ENCODE results near the gene YBEY. TPM values are rescaled to one million over a fixed set of nuclear protein-coding genes. Genes with fewer than 3 reads are reported as not detected.

Gene YBEY
- total and polyA plus RNA-seq, 2 donors (not counting 3 experiments of a cell fraction or from before 2014, with no cell fraction given): 6.1 to 15.3 TPM

GRCh38 chr21:46329796-46330195, 43.7 kb downstream of the YBEY start:
- dilution Hi-C loops (cut with MboI; ENCODE audit: extremely low pct_ligation_motif_present, low sequenced_read_pairs) (no loop called here), intact Hi-C loops (cut with micrococcal nuclease) (no loop called here)
- H3K9me1 ChIP-seq (replicated peaks; ENCODE audit: control insufficient read depth, extremely low read depth, insufficient read depth, low read length): no peaks in the 10 kb centered on the region
- peaks cover 10% of the 10 kb centered on the region for H3K4me1 ChIP-seq (ENCODE audit: control insufficient read depth, extremely low read depth, insufficient read depth, low read length)
- CTCF ChIA-PET: no interaction called here
- H3K9me3 ChIP-seq (replicated peaks; ENCODE audit: control insufficient read depth, insufficient read depth, low read length): no peaks in the 10 kb centered on the region
- no peak overlapping the region for H3K9ac ChIP-seq (replicated peaks; ENCODE audit: extremely low read depth, insufficient read depth, low read length)
- no peaks in the 10 kb centered on the region for H4K20me1 ChIP-seq (replicated peaks; ENCODE audit: control insufficient read depth, extremely low read depth, insufficient read depth, low read length)
- H3K36me3 ChIP-seq (ENCODE audit: control insufficient read depth in 2 of 2, extremely low read depth in 1 of 2, insufficient read depth in 2 of 2, low read length in 2 of 2): peaks cover 6 to 13% of the 10 kb centered on the region in 2 experiments
- BruUV-seq (replicated peaks): no TSS peak
- no peak overlapping the region for H3K4me3 ChIP-seq (replicated peaks in 1 of 3; ENCODE audit: insufficient read depth in 1 of 3, low read depth in 1 of 3, low read length in 3 of 3)
- H3K27ac ChIP-seq (ENCODE audit: insufficient read depth, low read depth, low read length): no peak overlapping the region
- FAIRE-seq (no peak), DNase-seq (ENCODE audit: low read depth, low spot score) (no peak)
- no peak overlapping the region for H3K4me2 ChIP-seq (ENCODE audit: insufficient read depth, low read length)
- no peaks in the 10 kb centered on the region for H3K27me3 ChIP-seq (ENCODE audit: control insufficient read depth in 2 of 2, insufficient read depth in 2 of 2, low read length in 2 of 2)
- no peak for TF ChIP-seq MAX (IDR thresholded peaks at IDR 0.05; ENCODE audit: insufficient read depth, insufficient read length)
- no peak for TF ChIP-seq MYC (IDR thresholded peaks at IDR 0.05; ENCODE audit: low read depth, low read length)
- no peak for TF ChIP-seq POLR2A (IDR thresholded peaks at IDR 0.05; ENCODE audit: low read depth, low read length)
- no peak for TF ChIP-seq JUN (IDR thresholded peaks at IDR 0.05; ENCODE audit: borderline replicate concordance, insufficient read depth, insufficient read length, low read depth)
- TF ChIP-seq GATA2 (IDR thresholded peaks at IDR 0.05; ENCODE audit: insufficient read depth, insufficient read length, low read depth, low read length): no peak
- no peak for TF ChIP-seq EZH2 (IDR thresholded peaks at IDR 0.05; ENCODE audit: borderline replicate concordance, low read depth, low read length, severe bottlenecking)
- H3K79me2 ChIP-seq (ENCODE audit: control insufficient read depth, insufficient read depth, low read length): peaks cover 37% of the 10 kb centered on the region
- H2AFZ ChIP-seq (ENCODE audit: low read depth, low read length): no peak overlapping the region
- POLR2A ChIA-PET: no interaction called here

GRCh38 chr21:46334351-46335140, 48.4 kb downstream of the YBEY start:
- Histone ChIP-seq H3K27ac (ENCODE audit: insufficient read depth, low read depth, low read length) (no peak overlapping the region), H3K9me1 (replicated peaks; ENCODE audit: control insufficient read depth, extremely low read depth, insufficient read depth, low read length) (no peaks in the 10 kb centered on the region), H3K4me3 (replicated peaks in 1 of 3; ENCODE audit: insufficient read depth in 1 of 3, low read depth in 1 of 3, low read length in 3 of 3) (no peak overlapping the region), H3K9me3 (replicated peaks; ENCODE audit: control insufficient read depth, insufficient read depth, low read length) (no peaks in the 10 kb centered on the region), H2AFZ (ENCODE audit: low read depth, low read length) (no peak overlapping the region), H3K4me2 (ENCODE audit: insufficient read depth, low read length) (no peak overlapping the region), H3K4me1 (ENCODE audit: control insufficient read depth, extremely low read depth, insufficient read depth, low read length) (no peaks in the 10 kb centered on the region), H4K20me1 (replicated peaks; ENCODE audit: control insufficient read depth, extremely low read depth, insufficient read depth, low read length) (no peaks in the 10 kb centered on the region), H3K27me3 (ENCODE audit: control insufficient read depth in 2 of 2, insufficient read depth in 2 of 2, low read length in 2 of 2) (no peaks in the 10 kb centered on the region), H3K79me2 (ENCODE audit: control insufficient read depth, insufficient read depth, low read length) (peaks cover 10% of the 10 kb centered on the region), H3K9ac (replicated peaks; ENCODE audit: extremely low read depth, insufficient read depth, low read length) (no peak overlapping the region), H3K36me3 (ENCODE audit: control insufficient read depth in 2 of 2, extremely low read depth in 1 of 2, insufficient read depth in 2 of 2, low read length in 2 of 2) (peaks cover 12% of the 10 kb centered on the region in 2 experiments)
- intact Hi-C loops (cut with micrococcal nuclease) (no loop called here), dilution Hi-C loops (cut with MboI; ENCODE audit: extremely low pct_ligation_motif_present, low sequenced_read_pairs) (no loop called here)
- FAIRE-seq: no peak
- no TSS peak for BruUV-seq (replicated peaks)
- ChIA-PET POLR2A (no interaction called here), CTCF (interaction anchor here (1.2 to 1.4 kb wide), 2 partner anchors 9 to 17 kb away, joined by 3 to 4 read pairs; a partner anchor contains a TSS)
- no peak for TF ChIP-seq JUN (IDR thresholded peaks at IDR 0.05; ENCODE audit: borderline replicate concordance, insufficient read depth, insufficient read length, low read depth)
- no peak for TF ChIP-seq CTCF (IDR thresholded peaks at IDR 0.05; ENCODE audit: extremely low read depth in 1 of 2, insufficient read depth in 1 of 2, low read depth in 1 of 2, low read length in 2 of 2)
- no peak for TF ChIP-seq POLR2A (IDR thresholded peaks at IDR 0.05; ENCODE audit: low read depth, low read length)
- TF ChIP-seq EZH2 (IDR thresholded peaks at IDR 0.05; ENCODE audit: borderline replicate concordance, low read depth, low read length, severe bottlenecking): no peak
- TF ChIP-seq FOS (IDR thresholded peaks at IDR 0.05; ENCODE audit: borderline replicate concordance, insufficient read depth, low read length): no peak
- TF ChIP-seq GATA2 (IDR thresholded peaks at IDR 0.05; ENCODE audit: insufficient read depth, insufficient read length, low read depth, low read length): no peak
- no peak for TF ChIP-seq MAX (IDR thresholded peaks at IDR 0.05; ENCODE audit: insufficient read depth, insufficient read length)
- no peak for TF ChIP-seq POLR2AphosphoS5 (IDR thresholded peaks at IDR 0.05; ENCODE audit: insufficient read depth, low read depth, low read length)
- no peak for TF ChIP-seq MYC (IDR thresholded peaks at IDR 0.05; ENCODE audit: low read depth, low read length)
- no peak for DNase-seq (ENCODE audit: low read depth, low spot score)
